Dendritic cell treated with granulocyte-macrophage colony-stimulating factor and Interleukin-4, amounts not matched to agents 40 ng/mL and 50 ng/mL, for 4 days (primary cell): Measurements from ENCODE around the gene PISD.
A peak's percentile ranks its signal among the peaks of the same experiment; 100 is the strongest.

Experiments used
- H3K27ac Mint-ChIP-seq: one replicate; pipeline ENCODE4 v1.8.0; 2022; ENCODE audit warnings: mild to moderate bottlenecking, mixed read lengths
- H3K27me3 Mint-ChIP-seq: one replicate; pipeline ENCODE4 v1.8.0; 2022; ENCODE audit warnings: mild to moderate bottlenecking, mixed read lengths
- H3K36me3 Mint-ChIP-seq: one replicate; pipeline ENCODE4 v1.8.0; 2022; ENCODE audit warnings: low read depth, mixed read lengths
- H3K4me1 Mint-ChIP-seq: one replicate; pipeline ENCODE4 v1.8.0; 2022; ENCODE audit warnings: low read depth, mixed read lengths
- H3K4me3 Mint-ChIP-seq: one replicate; pipeline ENCODE4 v1.8.0; 2022; ENCODE audit warnings: mild to moderate bottlenecking, moderate library complexity, mixed read lengths
- H3K9me3 Mint-ChIP-seq: one replicate; pipeline ENCODE4 v1.8.0; 2022; ENCODE audit warnings: mixed read lengths
- intact Hi-C: fragments of 100-400 bp; cut with micrococcal nuclease; formaldehyde crosslinking; loops from one replicate; pipeline ENCODE4 v1.15.0; 2022

Gene PISD

GRCh38 chr22:31574055-31574670, 87.9 kb downstream of the PISD start:
- Mint-ChIP-seq H3K4me1 (peaks cover 4% of the 10 kb centered on the region), H3K36me3 (peaks cover 67% of the 10 kb centered on the region), H3K27ac (no peak overlapping the region), H3K9me3 (no peaks in the 10 kb centered on the region), H3K27me3 (no peaks in the 10 kb centered on the region), H3K4me3 (no peak overlapping the region)
- intact Hi-C loops = no loop called here

GRCh38 chr22:31572939-31573338, 89.1 kb downstream of the PISD start:
- H3K4me1 Mint-ChIP-seq = peaks cover 4% of the 10 kb centered on the region
- H3K27ac Mint-ChIP-seq = no peak overlapping the region
- intact Hi-C loops = no loop called here
- peaks cover 60% of the 10 kb centered on the region for H3K36me3 Mint-ChIP-seq
- H3K4me3 Mint-ChIP-seq = no peak overlapping the region
- no peaks in the 10 kb centered on the region for H3K27me3 Mint-ChIP-seq
- no peaks in the 10 kb centered on the region for H3K9me3 Mint-ChIP-seq

- intact Hi-C loops = no loop called here
- Mint-ChIP-seq H3K27ac (peak overlapping the region; percentile 52), H3K27me3 (no peaks in the 10 kb centered on the region), H3K4me3 (no peak overlapping the region), H3K9me3 (no peaks in the 10 kb centered on the region), H3K36me3 (peaks cover 38% of the 10 kb centered on the region), H3K4me1 (peaks cover 4% of the 10 kb centered on the region)
Measured at GRCh38 chr22:31569126-31569525, 92.9 kb downstream of the PISD start.
